ENCODE results near the gene CXCL17. TPM values are rescaled to one million over a fixed set of nuclear protein-coding genes. Genes with fewer than 3 reads are reported as not detected.

The CXCL17 gene
- total RNA-seq, 1 donor from 2014 or later = not detected

- ATAC-seq (no peak), DNase-seq (no peak)
- intact Hi-C loops (cut with micrococcal nuclease) = no loop called here
Observed at GRCh38 chr19:42407085-42407815, 35.5 kb downstream of the CXCL17 start.

GRCh38 chr19:42406111-42406510 lies 36.6 kb downstream of the CXCL17 start:
- ATAC-seq = no peak
- DNase-seq = no peak
- intact Hi-C loops (cut with micrococcal nuclease) = no loop called here

GRCh38 chr19:42403586-42403985 lies 39.2 kb downstream of the CXCL17 start:
- no peak for ATAC-seq
- DNase-seq = no peak
- intact Hi-C loops (cut with micrococcal nuclease) = no loop called here

GRCh38 chr19:42402376-42403116 lies 40.2 kb downstream of the CXCL17 start:
- intact Hi-C loops (cut with micrococcal nuclease) = no loop called here
- ATAC-seq (no peak), DNase-seq (no peak)

GRCh38 chr19:42401365-42402303 lies 41.1 kb downstream of the CXCL17 start:
- intact Hi-C loops (cut with micrococcal nuclease) = no loop called here
- ATAC-seq = peak; percentile 71
- DNase-seq = peak; percentile 89

- intact Hi-C loops (cut with micrococcal nuclease) = no loop called here
- no peak for DNase-seq
- no peak for ATAC-seq
Observed at GRCh38 chr19:42400404-42400803, 42.3 kb downstream of the CXCL17 start.

- intact Hi-C loops (cut with micrococcal nuclease) = no loop called here
- DNase-seq (no peak), ATAC-seq (no peak)
Observed at GRCh38 chr19:42397263-42398166, 45.2 kb downstream of the CXCL17 start.

GRCh38 chr19:42396381-42397262 lies 46.1 kb downstream of the CXCL17 start:
- intact Hi-C loops (cut with micrococcal nuclease) = no loop called here
- ATAC-seq (peak; percentile 96), DNase-seq (peak; percentile 99)

- DNase-seq (no peak), ATAC-seq (no peak)
- intact Hi-C loops (cut with micrococcal nuclease) = no loop called here
Observed at GRCh38 chr19:42394751-42395150, 48.0 kb downstream of the CXCL17 start.

- ATAC-seq = no peak
- intact Hi-C loops (cut with micrococcal nuclease) = no loop called here
- no peak for DNase-seq
Observed at GRCh38 chr19:42392165-42392564, 50.6 kb downstream of the CXCL17 start.

- no peak for DNase-seq
- intact Hi-C loops (cut with micrococcal nuclease) = no loop called here
- no peak for ATAC-seq
Observed at GRCh38 chr19:42389899-42390298, 52.8 kb downstream of the CXCL17 start, which contains the start of gene CNFN. Gene CNFN, minus strand, starts transcription at chr19:42390297. Its CDS starts 1,260 bp downstream, at chr19:42389037.

- ATAC-seq (no peak), DNase-seq (no peak)
- intact Hi-C loops (cut with micrococcal nuclease) = no loop called here
Observed at GRCh38 chr19:42388851-42389489, 53.8 kb downstream of the CXCL17 start.

- intact Hi-C loops (cut with micrococcal nuclease) = no loop called here
- peak; percentile 74 for DNase-seq
- peak; percentile 83 for ATAC-seq
Observed at GRCh38 chr19:42386974-42387707, 55.6 kb downstream of the CXCL17 start.

GRCh38 chr19:42380155-42380554 lies 62.6 kb downstream of the CXCL17 start:
- DNase-seq = no peak
- intact Hi-C loops (cut with micrococcal nuclease) = no loop called here
- no peak for ATAC-seq
